Breast epithelium (tissue), 3 donors: ENCODE data around the gene CRACDL.

Source experiments
- POLR2AphosphoS5 ChIP-seq, 3 donors: sonication (generic); formaldehyde crosslinking; IDR thresholded peaks; one replicate each; pipeline ENCODE4 v1.6.1; 2017; ENCODE audit warnings: antibody characterized with exemption in 3 of 3
- TF ChIP-seq, protein P1 (sequence below), 3 donors: fragments of 450-650 bp; IDR thresholded peaks; one replicate each; pipeline ENCODE4 v1.5.1; 2016 to 2017; ENCODE audit warnings: antibody characterized with exemption in 3 of 3, mild to moderate bottlenecking in 3 of 3, moderate library complexity in 3 of 3

DNA sequence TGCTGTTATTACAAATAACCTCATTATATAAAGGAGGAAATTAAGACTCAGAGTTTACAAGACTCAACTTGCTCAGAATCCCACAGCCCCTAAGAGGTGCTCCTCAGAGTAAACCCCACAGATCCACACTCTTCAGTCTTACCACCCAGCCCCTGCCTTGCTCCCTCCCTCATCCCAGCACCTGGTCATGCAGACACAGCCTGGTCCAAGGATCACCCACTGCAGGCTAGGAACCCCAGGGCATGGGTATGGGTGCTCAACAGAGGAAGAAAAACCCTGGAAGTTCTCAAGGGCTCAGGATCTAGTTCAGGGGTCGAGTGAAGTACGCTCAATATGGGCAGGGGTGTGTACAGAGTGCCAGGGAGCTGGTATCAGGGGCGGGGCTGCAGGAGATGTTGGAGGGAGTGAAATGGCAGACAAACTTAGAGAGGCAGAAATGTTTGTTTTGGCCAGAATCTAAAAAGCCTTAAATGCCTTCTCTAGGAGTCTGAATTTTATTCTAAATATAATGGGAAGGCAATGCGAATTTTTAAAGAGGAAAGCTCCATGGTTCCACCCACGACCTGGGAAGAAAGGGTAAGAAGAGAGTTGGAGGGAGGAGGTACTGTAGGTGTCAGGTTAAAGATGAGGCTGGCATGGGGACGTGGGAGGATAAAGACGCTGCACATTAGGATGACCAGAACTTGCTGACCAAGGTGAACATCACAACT is 126.0 kb downstream of the CRACDL start:
- no peak for TF ChIP-seq POLR2AphosphoS5 (IDR thresholded peaks at IDR 0.05)
- TF ChIP-seq, protein P1, sequence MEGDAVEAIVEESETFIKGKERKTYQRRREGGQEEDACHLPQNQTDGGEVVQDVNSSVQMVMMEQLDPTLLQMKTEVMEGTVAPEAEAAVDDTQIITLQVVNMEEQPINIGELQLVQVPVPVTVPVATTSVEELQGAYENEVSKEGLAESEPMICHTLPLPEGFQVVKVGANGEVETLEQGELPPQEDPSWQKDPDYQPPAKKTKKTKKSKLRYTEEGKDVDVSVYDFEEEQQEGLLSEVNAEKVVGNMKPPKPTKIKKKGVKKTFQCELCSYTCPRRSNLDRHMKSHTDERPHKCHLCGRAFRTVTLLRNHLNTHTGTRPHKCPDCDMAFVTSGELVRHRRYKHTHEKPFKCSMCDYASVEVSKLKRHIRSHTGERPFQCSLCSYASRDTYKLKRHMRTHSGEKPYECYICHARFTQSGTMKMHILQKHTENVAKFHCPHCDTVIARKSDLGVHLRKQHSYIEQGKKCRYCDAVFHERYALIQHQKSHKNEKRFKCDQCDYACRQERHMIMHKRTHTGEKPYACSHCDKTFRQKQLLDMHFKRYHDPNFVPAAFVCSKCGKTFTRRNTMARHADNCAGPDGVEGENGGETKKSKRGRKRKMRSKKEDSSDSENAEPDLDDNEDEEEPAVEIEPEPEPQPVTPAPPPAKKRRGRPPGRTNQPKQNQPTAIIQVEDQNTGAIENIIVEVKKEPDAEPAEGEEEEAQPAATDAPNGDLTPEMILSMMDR (IDR thresholded peaks at IDR 0.05), result no peak
